NB4 (cell line): ENCODE measurements around the gene HIVEP2.

Source experiments
- CTCF ChIP-seq: IDR thresholded peaks from one replicate; pipeline ENCODE4 v1.5.1; 2012; ENCODE audit warnings: low read depth, low read length
- MYC ChIP-seq: IDR thresholded peaks from 2 replicates; pipeline ENCODE4 v1.6.1; 2011; ENCODE audit warnings: low read depth, low read length
- POLR2A ChIP-seq: IDR thresholded peaks from 2 replicates; pipeline ENCODE4 v1.6.1; 2011; ENCODE audit warnings: mild to moderate bottlenecking; ENCODE audit not compliant: insufficient read length; ENCODE audit errors: extremely low read depth

GRCh38 chr6:142867988-142868812 lies 76.8 kb downstream of the HIVEP2 start:
- TF ChIP-seq CTCF (no peak), POLR2A (no peak), MYC (no peak)
